Activated CD8-positive, alpha-beta memory T cell treated with anti-CD3 and anti-CD28 coated beads, Interleukin-2, amount 50 U/mL, for 4 hours (primary cell): ENCODE measurements around the gene AOPEP.
A peak's percentile ranks its signal among the peaks of the same experiment; 100 is the strongest.

Experiments used
- DNase-seq: peaks from one replicate; pipeline ENCODE4 v3.0.0-alpha.2; 2020

AOPEP gene

GRCh38 chr9:94979904-94980507 lies 253.5 kb downstream of the AOPEP start:
- no peak for DNase-seq

GRCh38 chr9:94980947-94981722 lies 254.6 kb downstream of the AOPEP start:
- DNase-seq = no peak

GRCh38 chr9:94981723-94982090 lies 255.2 kb downstream of the AOPEP start:
- DNase-seq = no peak

- no peak for DNase-seq
These were observed 255.7 kb downstream of the AOPEP start for GRCh38 chr9:94982211-94982610.

- no peak for DNase-seq
These were observed 257.1 kb downstream of the AOPEP start for GRCh38 chr9:94983552-94983951.

GRCh38 chr9:94984891-94985476 lies 258.5 kb downstream of the AOPEP start:
- DNase-seq = no peak

- no peak for DNase-seq
These were observed 259.1 kb downstream of the AOPEP start for GRCh38 chr9:94985649-94986048.

- no peak for DNase-seq
These were observed 261.2 kb downstream of the AOPEP start for GRCh38 chr9:94987731-94988130.

- DNase-seq = no peak
These were observed 264.5 kb downstream of the AOPEP start for GRCh38 chr9:94990897-94991561.

- DNase-seq = no peak
These were observed 265.7 kb downstream of the AOPEP start for GRCh38 chr9:94991961-94992907.

GRCh38 chr9:94993160-94993820 lies 266.8 kb downstream of the AOPEP start:
- DNase-seq = no peak

- no peak for DNase-seq
These were observed 267.3 kb downstream of the AOPEP start for GRCh38 chr9:94993821-94994165.

GRCh38 chr9:94995048-94995693 lies 268.7 kb downstream of the AOPEP start:
- DNase-seq = no peak

GRCh38 chr9:94996641-94997040 lies 270.1 kb downstream of the AOPEP start:
- DNase-seq = no peak

GRCh38 chr9:94997727-94998126 lies 271.2 kb downstream of the AOPEP start:
- DNase-seq = no peak

- no peak for DNase-seq
These were observed 273.3 kb downstream of the AOPEP start for GRCh38 chr9:94999832-95000231.

- DNase-seq = no peak
These were observed 274.3 kb downstream of the AOPEP start for GRCh38 chr9:95000821-95001220.

GRCh38 chr9:95001720-95002119 lies 275.2 kb downstream of the AOPEP start:
- no peak for DNase-seq

- no peak for DNase-seq
These were observed 277.4 kb downstream of the AOPEP start for GRCh38 chr9:95003689-95004410.

GRCh38 chr9:95004411-95005277 lies 278.1 kb downstream of the AOPEP start:
- DNase-seq = peak; percentile 28
